ENCODE results near the gene C4B.

- TF ChIP-seq POLR2A (IDR thresholded peaks at IDR 0.05; ENCODE audit: low read depth, low read length) (no peak), POLR2AphosphoS5 (IDR thresholded peaks at IDR 0.05; ENCODE audit: low read depth, low read length) (no peak), TAF1 (IDR thresholded peaks at IDR 0.05; ENCODE audit: low read depth, low read length) (no peak), SPI1 (IDR thresholded peaks at IDR 0.05; ENCODE audit: low read depth, low read length) (no peak), POU2F2 (IDR thresholded peaks at IDR 0.05; ENCODE audit: low read depth, low read length) (no peak), PAX5 (IDR thresholded peaks at IDR 0.05; ENCODE audit: insufficient read depth, low read length, severe bottlenecking) (no peak)
Observed at GRCh38 chr6:31967926-31968320, 46.7 kb upstream of the C4B start.
